Measurements from ENCODE around the gene DMAP1.
"Not testable (repeated sequence)": the region's sequence is repeated elsewhere in the genome, so short reads cannot be mapped to it uniquely, and the experiment has no call there.

Gene DMAP1

GRCh38 chr1:44213222-44214112 lies at the start of gene DMAP1:
Gene DMAP1, plus strand, starts transcription at chr1:44213471. Its CDS starts 283 bp downstream, at chr1:44213754.
- FAIRE-seq: no peak

- no peak for FAIRE-seq
Measured at GRCh38 chr1:44168520-44169098, 44.7 kb upstream of the DMAP1 start.

- FAIRE-seq: no peak
Measured at GRCh38 chr1:44170281-44170823, 42.9 kb upstream of the DMAP1 start.

GRCh38 chr1:44174630-44175029 lies 38.6 kb upstream of the DMAP1 start:
- FAIRE-seq: no peak

GRCh38 chr1:44200336-44200735 lies 12.9 kb upstream of the DMAP1 start:
- FAIRE-seq: no peak

GRCh38 chr1:44206545-44206944 lies 6.7 kb upstream of the DMAP1 start:
- not testable (repeated sequence) for FAIRE-seq

- FAIRE-seq: no peak
Measured at GRCh38 chr1:44208226-44208625, 5.0 kb upstream of the DMAP1 start.

- no peak for FAIRE-seq
Measured at GRCh38 chr1:44210595-44210994, 2.7 kb upstream of the DMAP1 start.

GRCh38 chr1:44212355-44213221 lies 683 bp upstream of the DMAP1 start:
- FAIRE-seq: no peak

GRCh38 chr1:44217809-44218410 lies 4.6 kb downstream of the DMAP1 start:
- no peak for FAIRE-seq

- no peak for FAIRE-seq
Measured at GRCh38 chr1:44218503-44219300, 5.4 kb downstream of the DMAP1 start.

- no peak for FAIRE-seq
Measured at GRCh38 chr1:44219301-44219626, 6.0 kb downstream of the DMAP1 start.

- FAIRE-seq: no peak
Measured at GRCh38 chr1:44220001-44220751, 6.9 kb downstream of the DMAP1 start.

GRCh38 chr1:44220755-44221154 lies 7.5 kb downstream of the DMAP1 start:
- no peak for FAIRE-seq

GRCh38 chr1:44221769-44222168 lies 8.5 kb downstream of the DMAP1 start:
- no peak for FAIRE-seq

GRCh38 chr1:44222397-44223186 lies 9.3 kb downstream of the DMAP1 start:
- FAIRE-seq: no peak

GRCh38 chr1:44223187-44223610 lies 9.9 kb downstream of the DMAP1 start:
- FAIRE-seq: no peak

GRCh38 chr1:44225761-44226160 lies 12.5 kb downstream of the DMAP1 start:
- FAIRE-seq: no peak

GRCh38 chr1:44227211-44227610 lies 13.9 kb downstream of the DMAP1 start:
- no peak for FAIRE-seq

GRCh38 chr1:44228218-44228617 lies 14.9 kb downstream of the DMAP1 start:
- no peak for FAIRE-seq
